HG02943 (cell line): ENCODE results near the gene CACNA1B.

Experiments used
- ATAC-seq: cut with Tn5 transposase; IDR thresholded peaks from one replicate; pipeline ENCODE4 v1.9.1; 2021; ENCODE audit warnings: mild to moderate bottlenecking, low read depth, moderate library complexity; ENCODE audit not compliant: unreplicated experiment

Gene CACNA1B

GRCh38 chr9:138049085-138049778, 171.7 kb downstream of the CACNA1B start:
- ATAC-seq = no peak

GRCh38 chr9:138049779-138050471, 172.3 kb downstream of the CACNA1B start:
- ATAC-seq = no peak

- no peak for ATAC-seq
These were observed 173.1 kb downstream of the CACNA1B start for GRCh38 chr9:138050472-138051330.

- no peak for ATAC-seq
These were observed 174.2 kb downstream of the CACNA1B start for GRCh38 chr9:138051586-138052321.

- ATAC-seq = no peak
These were observed 174.7 kb downstream of the CACNA1B start for GRCh38 chr9:138052322-138052615.

GRCh38 chr9:138052635-138053320, 175.2 kb downstream of the CACNA1B start:
- ATAC-seq = no peak

- ATAC-seq = no peak
These were observed 175.8 kb downstream of the CACNA1B start for GRCh38 chr9:138053321-138053868.

GRCh38 chr9:138053996-138054752, 176.6 kb downstream of the CACNA1B start:
- no peak for ATAC-seq

GRCh38 chr9:138057726-138058125, 180.1 kb downstream of the CACNA1B start:
- no peak for ATAC-seq

GRCh38 chr9:138058181-138058580, 180.6 kb downstream of the CACNA1B start:
- no peak for ATAC-seq

- no peak for ATAC-seq
These were observed 181.6 kb downstream of the CACNA1B start for GRCh38 chr9:138059196-138059595.

GRCh38 chr9:138060365-138060764, 182.8 kb downstream of the CACNA1B start:
- ATAC-seq = no peak

- no peak for ATAC-seq
These were observed 183.3 kb downstream of the CACNA1B start for GRCh38 chr9:138060881-138061280.

- no peak for ATAC-seq
These were observed 184.0 kb downstream of the CACNA1B start for GRCh38 chr9:138061631-138062030.

GRCh38 chr9:138062196-138062595, 184.6 kb downstream of the CACNA1B start:
- ATAC-seq = no peak

GRCh38 chr9:138063033-138063432, 185.5 kb downstream of the CACNA1B start:
- ATAC-seq = no peak

- no peak for ATAC-seq
These were observed 186.2 kb downstream of the CACNA1B start for GRCh38 chr9:138063785-138064184.

- no peak for ATAC-seq
These were observed 187.0 kb downstream of the CACNA1B start for GRCh38 chr9:138064547-138064946.

- ATAC-seq = no peak
These were observed 187.7 kb downstream of the CACNA1B start for GRCh38 chr9:138065287-138065686.
